ENCODE data around the gene MRPS27.

The MRPS27 gene

GRCh38 chr5:72228960-72229359 lies 91.1 kb downstream of the MRPS27 start:
- no peak overlapping the region for H3K4me3 ChIP-seq (IDR thresholded peaks at IDR 0.05; ENCODE audit: insufficient read depth, low read depth, low read length)
- no peaks in the 10 kb centered on the region for H3K27me3 ChIP-seq (ENCODE audit: insufficient read depth, low read depth)
- H3K36me3 ChIP-seq (ENCODE audit: insufficient read depth) = no peaks in the 10 kb centered on the region
- no peak overlapping the region for H2AFZ ChIP-seq (ENCODE audit: low read depth)
- H3K27ac ChIP-seq = no peak overlapping the region
- 0 out of 2 replicates have a peak, but pooled peaks cover 3% of the 10 kb centered on the region for H4K20me1 ChIP-seq (ENCODE audit: insufficient read depth)
- H3K4me1 ChIP-seq (ENCODE audit: low read depth, poor library complexity, severe bottlenecking) = peaks cover 30% of the 10 kb centered on the region
- no peak overlapping the region for H3K4me2 ChIP-seq
- no peaks in the 10 kb centered on the region for H3K79me2 ChIP-seq (ENCODE audit: insufficient read depth, low read depth)
- TF ChIP-seq CTCF (conservative IDR thresholded peaks at IDR 0.05; ENCODE audit: low read depth, low read length) = no peak
- H3K9ac ChIP-seq = no peak overlapping the region

GRCh38 chr5:72226950-72227349 lies 93.1 kb downstream of the MRPS27 start:
- no peak overlapping the region for H3K9ac ChIP-seq
- H3K36me3 ChIP-seq (ENCODE audit: insufficient read depth) = no peaks in the 10 kb centered on the region
- H3K27ac ChIP-seq = no peak overlapping the region
- no peak for TF ChIP-seq CTCF (conservative IDR thresholded peaks at IDR 0.05; ENCODE audit: low read depth, low read length)
- H3K79me2 ChIP-seq (ENCODE audit: insufficient read depth, low read depth) = no peaks in the 10 kb centered on the region
- no peaks in the 10 kb centered on the region for H4K20me1 ChIP-seq (ENCODE audit: insufficient read depth)
- no peak overlapping the region for H3K4me2 ChIP-seq
- no peak overlapping the region for H3K4me3 ChIP-seq (IDR thresholded peaks at IDR 0.05; ENCODE audit: insufficient read depth, low read depth, low read length)
- no peak overlapping the region for H2AFZ ChIP-seq (ENCODE audit: low read depth)
- peaks cover 24% of the 10 kb centered on the region for H3K4me1 ChIP-seq (ENCODE audit: low read depth, poor library complexity, severe bottlenecking)
- no peaks in the 10 kb centered on the region for H3K27me3 ChIP-seq (ENCODE audit: insufficient read depth, low read depth)

- H2AFZ ChIP-seq (ENCODE audit: low read depth) = no peak overlapping the region
- H3K27me3 ChIP-seq (ENCODE audit: insufficient read depth, low read depth) = no peaks in the 10 kb centered on the region
- H3K79me2 ChIP-seq (ENCODE audit: insufficient read depth, low read depth) = no peaks in the 10 kb centered on the region
- no peak overlapping the region for H3K27ac ChIP-seq
- H3K4me1 ChIP-seq (ENCODE audit: low read depth, poor library complexity, severe bottlenecking) = peaks cover 27% of the 10 kb centered on the region
- H3K4me3 ChIP-seq (IDR thresholded peaks at IDR 0.05; ENCODE audit: insufficient read depth, low read depth, low read length) = no peak overlapping the region
- H4K20me1 ChIP-seq (ENCODE audit: insufficient read depth) = peaks cover 6% of the 10 kb centered on the region; the same call in 1 of the 2 replicates
- no peak overlapping the region for H3K9ac ChIP-seq
- TF ChIP-seq CTCF (conservative IDR thresholded peaks at IDR 0.05; ENCODE audit: low read depth, low read length) = no peak
- H3K4me2 ChIP-seq = no peak overlapping the region
- H3K36me3 ChIP-seq (ENCODE audit: insufficient read depth) = no peaks in the 10 kb centered on the region
Measured at GRCh38 chr5:72225741-72226140, 94.3 kb downstream of the MRPS27 start.

- H2AFZ ChIP-seq (ENCODE audit: low read depth) = no peak overlapping the region
- H3K4me1 ChIP-seq (ENCODE audit: low read depth, poor library complexity, severe bottlenecking) = peaks cover 33% of the 10 kb centered on the region
- no peaks in the 10 kb centered on the region for H3K79me2 ChIP-seq (ENCODE audit: insufficient read depth, low read depth)
- TF ChIP-seq CTCF (conservative IDR thresholded peaks at IDR 0.05; ENCODE audit: low read depth, low read length) = no peak
- no peak overlapping the region for H3K27ac ChIP-seq
- no peak overlapping the region for H3K4me3 ChIP-seq (IDR thresholded peaks at IDR 0.05; ENCODE audit: insufficient read depth, low read depth, low read length)
- H3K9ac ChIP-seq = no peak overlapping the region
- peaks cover 6% of the 10 kb centered on the region; the same call in 1 of the 2 replicates for H3K36me3 ChIP-seq (ENCODE audit: insufficient read depth)
- no peaks in the 10 kb centered on the region for H3K27me3 ChIP-seq (ENCODE audit: insufficient read depth, low read depth)
- H3K4me2 ChIP-seq = no peak overlapping the region
- peaks cover 6% of the 10 kb centered on the region; the same call in 1 of the 2 replicates for H4K20me1 ChIP-seq (ENCODE audit: insufficient read depth)
Measured at GRCh38 chr5:72224946-72225463, 95.0 kb downstream of the MRPS27 start.
